GM18508 (cell line): ENCODE results near the gene TBC1D25.
A peak's percentile ranks its signal among the peaks of the same experiment; 100 is the strongest.
"Not testable (repeated sequence)": the region's sequence is repeated elsewhere in the genome, so short reads cannot be mapped to it uniquely, and the experiment has no call there.

Experiments used
- ATAC-seq: cut with Tn5 transposase; IDR thresholded peaks from one replicate; pipeline ENCODE4 v1.9.1; 2021; ENCODE audit warnings: moderate number of reproducible peaks; ENCODE audit not compliant: insufficient read depth, unreplicated experiment

Gene TBC1D25

GRCh38 chrX:48515842-48516241 lies 23.7 kb upstream of the TBC1D25 start:
- no peak for ATAC-seq

- ATAC-seq = no peak
Measured at GRCh38 chrX:48516285-48516684, 23.2 kb upstream of the TBC1D25 start.

GRCh38 chrX:48516987-48517386 lies 22.5 kb upstream of the TBC1D25 start:
- no peak for ATAC-seq

GRCh38 chrX:48519481-48519880 lies 20.0 kb upstream of the TBC1D25 start:
- ATAC-seq = not testable (repeated sequence)

GRCh38 chrX:48520455-48520854 lies 19.1 kb upstream of the TBC1D25 start:
- ATAC-seq = no peak

GRCh38 chrX:48520976-48521352 lies 18.6 kb upstream of the TBC1D25 start:
- no peak for ATAC-seq

GRCh38 chrX:48521353-48522243 lies 17.9 kb upstream of the TBC1D25 start, which contains the start of gene EBP:
Gene EBP, plus strand, starts transcription at chrX:48521808. Its CDS starts 1,964 bp downstream, at chrX:48523772.
- ATAC-seq = peak; percentile 60

- no peak for ATAC-seq
Measured at GRCh38 chrX:48522291-48522690, 17.2 kb upstream of the TBC1D25 start.

GRCh38 chrX:48523682-48524081 lies 15.8 kb upstream of the TBC1D25 start:
- no peak for ATAC-seq

- not testable (repeated sequence) for ATAC-seq
Measured at GRCh38 chrX:48525853-48526252, 13.7 kb upstream of the TBC1D25 start.

- no peak for ATAC-seq
Measured at GRCh38 chrX:48530736-48531135, 8.8 kb upstream of the TBC1D25 start.

- no peak for ATAC-seq
Measured at GRCh38 chrX:48531358-48531959, 8.1 kb upstream of the TBC1D25 start.

GRCh38 chrX:48532161-48532560 lies 7.4 kb upstream of the TBC1D25 start:
- no peak for ATAC-seq

- ATAC-seq = no peak
Measured at GRCh38 chrX:48533165-48533564, 6.3 kb upstream of the TBC1D25 start.

- ATAC-seq = no peak
Measured at GRCh38 chrX:48538641-48539344, 721 bp upstream of the TBC1D25 start.

GRCh38 chrX:48540028-48540375 lies 488 bp downstream of the TBC1D25 start:
- no peak for ATAC-seq

GRCh38 chrX:48540480-48540879 lies 966 bp downstream of the TBC1D25 start:
- ATAC-seq = no peak

GRCh38 chrX:48541140-48541814 lies 1.8 kb downstream of the TBC1D25 start:
- no peak for ATAC-seq

GRCh38 chrX:48548871-48549270 lies 9.4 kb downstream of the TBC1D25 start:
- no peak for ATAC-seq

GRCh38 chrX:48555731-48556325 lies 16.3 kb downstream of the TBC1D25 start:
- ATAC-seq = not testable (repeated sequence)
